ENCODE measurements around the gene ADSL. TPM values are rescaled to one million over a fixed set of nuclear protein-coding genes. Genes with fewer than 3 reads are reported as not detected.

The ADSL gene
- total and polyA plus RNA-seq, 4 donors = 19.4 to 54.5 (median 39.8) TPM

- Histone ChIP-seq H3K4me3 (ENCODE audit: low read depth in 1 of 3, low read length in 3 of 3) (no peak overlapping the region), H3K4me1 (ENCODE audit: control insufficient read depth in 4 of 4, insufficient read depth in 4 of 4, low read length in 3 of 4) (no peaks in the 10 kb centered on the region), H3K36me3 (ENCODE audit: control insufficient read depth in 4 of 4, insufficient read depth in 3 of 4, low read depth in 1 of 4, low read length in 3 of 4) (peaks cover 9 to 79% (median 55%) of the 10 kb centered on the region in 4 donors), H3K9ac (ENCODE audit: low read depth in 1 of 2, low read length in 2 of 2) (no peak overlapping the region), H3K9me3 (ENCODE audit: control insufficient read depth in 4 of 4, low read length in 3 of 4) (no peaks in the 10 kb centered on the region), H3K27ac (ENCODE audit: low read depth in 1 of 2, low read length in 2 of 2) (no peak overlapping the region), H3K27me3 (ENCODE audit: control insufficient read depth in 4 of 4, insufficient read depth in 4 of 4, low read length in 3 of 4) (no peaks in the 10 kb centered on the region)
- DNase-seq (ENCODE audit: low spot score) = no peak
- TF ChIP-seq, protein P1, sequence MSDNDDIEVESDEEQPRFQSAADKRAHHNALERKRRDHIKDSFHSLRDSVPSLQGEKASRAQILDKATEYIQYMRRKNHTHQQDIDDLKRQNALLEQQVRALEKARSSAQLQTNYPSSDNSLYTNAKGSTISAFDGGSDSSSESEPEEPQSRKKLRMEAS (IDR thresholded peaks at IDR 0.05) = no peak
Observed at GRCh38 chr22:40309631-40310030, 36.7 kb upstream of the ADSL start.

GRCh38 chr22:40310081-40310767, 36.1 kb upstream of the ADSL start:
- DNase-seq (ENCODE audit: low spot score) = no peak
- no peak overlapping the region for H3K9ac ChIP-seq (ENCODE audit: low read depth in 1 of 2, low read length in 2 of 2)
- WGBS = 84% methylated on average over 9 of the region's 9 CpGs
- no peaks in the 10 kb centered on the region for H3K27me3 ChIP-seq (ENCODE audit: control insufficient read depth in 4 of 4, insufficient read depth in 4 of 4, low read length in 3 of 4)
- no peak overlapping the region for H3K4me3 ChIP-seq (ENCODE audit: low read depth in 1 of 3, low read length in 3 of 3)
- H3K36me3 ChIP-seq (ENCODE audit: control insufficient read depth in 4 of 4, insufficient read depth in 3 of 4, low read depth in 1 of 4, low read length in 3 of 4) = peaks cover 9 to 79% (median 58%) of the 10 kb centered on the region in 4 donors
- no peaks in the 10 kb centered on the region for H3K9me3 ChIP-seq (ENCODE audit: control insufficient read depth in 4 of 4, low read length in 3 of 4)
- H3K4me1 ChIP-seq (ENCODE audit: control insufficient read depth in 4 of 4, insufficient read depth in 4 of 4, low read length in 3 of 4) = no peaks in the 10 kb centered on the region
- H3K27ac ChIP-seq (ENCODE audit: low read depth in 1 of 2, low read length in 2 of 2) = no peak overlapping the region
- no peak for TF ChIP-seq TAF1 (conservative IDR thresholded peaks at IDR 0.05)
- no peak for TF ChIP-seq CTCF (IDR thresholded peaks at IDR 0.05; ENCODE audit: low read depth, low read length, missing input control)
- no peak for TF ChIP-seq GABPA (IDR thresholded peaks at IDR 0.05 in 1 of 2, conservative IDR thresholded peaks at IDR 0.05 in 1 of 2)
- no peak for TF ChIP-seq RAD21 (IDR thresholded peaks at IDR 0.05)
- TF ChIP-seq, protein P2, sequence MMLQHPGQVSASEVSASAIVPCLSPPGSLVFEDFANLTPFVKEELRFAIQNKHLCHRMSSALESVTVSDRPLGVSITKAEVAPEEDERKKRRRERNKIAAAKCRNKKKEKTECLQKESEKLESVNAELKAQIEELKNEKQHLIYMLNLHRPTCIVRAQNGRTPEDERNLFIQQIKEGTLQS (IDR thresholded peaks at IDR 0.05) = no peak
- TF ChIP-seq NR2F2 (IDR thresholded peaks at IDR 0.05) = no peak
- no peak for TF ChIP-seq HNF4G (IDR thresholded peaks at IDR 0.05)
- TF ChIP-seq FOXA1 (IDR thresholded peaks at IDR 0.05) = no peak
- TF ChIP-seq SP1 (IDR thresholded peaks at IDR 0.05) = no peak
- no peak for TF ChIP-seq RXRA (IDR thresholded peaks at IDR 0.05)
- TF ChIP-seq, protein P1 (IDR thresholded peaks at IDR 0.05) = no peak
- no peak for TF ChIP-seq JUND (IDR thresholded peaks at IDR 0.05)
- no peak for TF ChIP-seq ZBTB33 (IDR thresholded peaks at IDR 0.05)

- Histone ChIP-seq H3K9ac (ENCODE audit: low read depth in 1 of 2, low read length in 2 of 2) (no peak overlapping the region), H3K36me3 (ENCODE audit: control insufficient read depth in 4 of 4, insufficient read depth in 3 of 4, low read depth in 1 of 4, low read length in 3 of 4) (peaks cover 9 to 79% (median 60%) of the 10 kb centered on the region in 4 donors), H3K27me3 (ENCODE audit: control insufficient read depth in 4 of 4, insufficient read depth in 4 of 4, low read length in 3 of 4) (no peaks in the 10 kb centered on the region), H3K9me3 (ENCODE audit: control insufficient read depth in 4 of 4, low read length in 3 of 4) (no peaks in the 10 kb centered on the region), H3K4me1 (ENCODE audit: control insufficient read depth in 4 of 4, insufficient read depth in 4 of 4, low read length in 3 of 4) (no peaks in the 10 kb centered on the region), H3K4me3 (ENCODE audit: low read depth in 1 of 3, low read length in 3 of 3) (no peak overlapping the region), H3K27ac (ENCODE audit: low read depth in 1 of 2, low read length in 2 of 2) (no peak overlapping the region)
- no peak for DNase-seq (ENCODE audit: low spot score)
- TF ChIP-seq HNF4G (IDR thresholded peaks at IDR 0.05) = no peak
- TF ChIP-seq FOXA2 (IDR thresholded peaks at IDR 0.05) = no peak
- no peak for TF ChIP-seq NR2F2 (IDR thresholded peaks at IDR 0.05)
- TF ChIP-seq ZBTB33 (IDR thresholded peaks at IDR 0.05) = no peak
- TF ChIP-seq FOXA1 (IDR thresholded peaks at IDR 0.05) = no peak
- no peak for TF ChIP-seq SP1 (IDR thresholded peaks at IDR 0.05)
- TF ChIP-seq GABPA (IDR thresholded peaks at IDR 0.05 in 1 of 2, conservative IDR thresholded peaks at IDR 0.05 in 1 of 2) = no peak
- no peak for TF ChIP-seq CTCF (IDR thresholded peaks at IDR 0.05; ENCODE audit: low read depth, low read length, missing input control)
- TF ChIP-seq RAD21 (IDR thresholded peaks at IDR 0.05) = no peak
- TF ChIP-seq, protein P1 (IDR thresholded peaks at IDR 0.05) = no peak
- no peak for TF ChIP-seq JUND (IDR thresholded peaks at IDR 0.05)
- no peak for TF ChIP-seq YY1 (IDR thresholded peaks at IDR 0.05)
- TF ChIP-seq TAF1 (conservative IDR thresholded peaks at IDR 0.05) = no peak
- TF ChIP-seq, protein P2 (IDR thresholded peaks at IDR 0.05) = no peak
- no peak for TF ChIP-seq HNF4A (conservative IDR thresholded peaks at IDR 0.05)
- no peak for TF ChIP-seq RXRA (IDR thresholded peaks at IDR 0.05)
- 88% methylated on average over 5 of the region's 5 CpGs for WGBS
Observed at GRCh38 chr22:40310768-40311120, 35.6 kb upstream of the ADSL start.

All from liver (tissue), 9 donors.